Measurements from ENCODE around the gene PCNX2.

PCNX2 gene

DNA sequence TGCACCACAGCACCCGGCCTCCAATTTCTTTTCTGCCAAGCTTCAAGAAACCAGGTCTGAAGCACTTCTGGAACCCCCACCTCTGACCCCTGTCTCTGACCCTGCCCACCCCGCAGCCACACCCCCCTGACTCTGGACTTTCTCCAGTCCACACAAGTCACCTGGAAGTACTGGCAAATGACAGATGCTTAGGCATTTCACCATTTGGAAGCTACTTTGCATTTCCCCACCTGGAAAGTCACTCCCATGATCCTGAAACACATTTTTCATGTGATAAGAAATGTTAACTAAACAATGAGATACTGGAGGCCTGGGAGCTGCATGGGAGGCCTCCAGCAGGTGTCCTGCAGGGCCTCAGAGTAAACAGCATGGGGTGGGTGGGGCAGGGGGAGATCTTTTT lies 299.4 kb downstream of the PCNX2 start:
- DNase-seq (ENCODE audit: low read depth): no peak
- no peak overlapping the region for H3K4me3 ChIP-seq (ENCODE audit: low read length)
- TF ChIP-seq, protein P1, sequence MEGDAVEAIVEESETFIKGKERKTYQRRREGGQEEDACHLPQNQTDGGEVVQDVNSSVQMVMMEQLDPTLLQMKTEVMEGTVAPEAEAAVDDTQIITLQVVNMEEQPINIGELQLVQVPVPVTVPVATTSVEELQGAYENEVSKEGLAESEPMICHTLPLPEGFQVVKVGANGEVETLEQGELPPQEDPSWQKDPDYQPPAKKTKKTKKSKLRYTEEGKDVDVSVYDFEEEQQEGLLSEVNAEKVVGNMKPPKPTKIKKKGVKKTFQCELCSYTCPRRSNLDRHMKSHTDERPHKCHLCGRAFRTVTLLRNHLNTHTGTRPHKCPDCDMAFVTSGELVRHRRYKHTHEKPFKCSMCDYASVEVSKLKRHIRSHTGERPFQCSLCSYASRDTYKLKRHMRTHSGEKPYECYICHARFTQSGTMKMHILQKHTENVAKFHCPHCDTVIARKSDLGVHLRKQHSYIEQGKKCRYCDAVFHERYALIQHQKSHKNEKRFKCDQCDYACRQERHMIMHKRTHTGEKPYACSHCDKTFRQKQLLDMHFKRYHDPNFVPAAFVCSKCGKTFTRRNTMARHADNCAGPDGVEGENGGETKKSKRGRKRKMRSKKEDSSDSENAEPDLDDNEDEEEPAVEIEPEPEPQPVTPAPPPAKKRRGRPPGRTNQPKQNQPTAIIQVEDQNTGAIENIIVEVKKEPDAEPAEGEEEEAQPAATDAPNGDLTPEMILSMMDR (IDR thresholded peaks at IDR 0.05; ENCODE audit: insufficient read depth, low read depth, low read length, missing control alignments): no peak

GRCh38 chr1:232995189-232995588 lies 300.3 kb downstream of the PCNX2 start:
- no peak for DNase-seq (ENCODE audit: low read depth)
- TF ChIP-seq, protein P1 (IDR thresholded peaks at IDR 0.05; ENCODE audit: insufficient read depth, low read depth, low read length, missing control alignments): no peak
- H3K4me3 ChIP-seq (ENCODE audit: low read length): no peak overlapping the region

DNA sequence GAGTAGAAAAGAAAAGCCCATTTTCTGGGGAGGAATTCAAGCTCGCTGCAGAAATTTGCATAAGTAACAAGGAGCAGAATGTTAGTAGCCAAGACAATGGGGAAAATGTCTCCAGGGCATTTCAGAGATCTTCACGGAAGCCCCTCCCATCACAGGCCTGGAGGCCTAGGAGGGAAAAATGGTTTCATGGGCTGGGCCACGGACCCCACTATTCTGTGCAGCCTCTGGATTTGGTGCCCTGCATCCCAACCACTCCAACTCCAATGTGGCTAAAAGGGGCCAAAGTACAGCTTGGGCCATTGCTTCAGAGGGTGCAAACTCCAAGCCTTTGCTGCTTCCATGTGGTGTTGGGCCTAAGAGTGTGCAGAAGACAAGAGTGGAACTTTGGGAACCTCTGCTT lies 302.0 kb downstream of the PCNX2 start:
- DNase-seq (ENCODE audit: low read depth): no peak
- H3K4me3 ChIP-seq (ENCODE audit: low read length): no peak overlapping the region
- TF ChIP-seq, protein P1 (IDR thresholded peaks at IDR 0.05; ENCODE audit: insufficient read depth, low read depth, low read length, missing control alignments): no peak

DNA sequence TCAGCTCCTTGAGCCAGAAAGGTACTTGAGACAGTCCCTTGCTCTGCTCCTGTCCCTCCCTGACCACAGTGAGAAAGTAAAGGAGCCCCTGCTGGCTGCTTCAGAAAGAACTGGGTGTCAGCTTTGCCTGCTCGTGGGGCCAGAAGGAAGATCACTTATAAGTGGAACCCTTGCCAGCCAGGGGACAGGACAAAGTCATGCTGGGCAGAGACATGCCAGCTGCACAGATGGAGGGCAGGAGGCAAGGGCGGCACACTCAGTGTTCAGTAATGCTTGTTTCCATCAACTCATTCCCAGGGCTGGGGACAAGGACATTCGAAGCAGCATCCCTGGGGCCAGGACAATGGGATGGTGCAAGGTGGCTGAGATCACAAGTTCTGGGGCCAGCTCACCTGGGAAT lies 303.3 kb downstream of the PCNX2 start:
- no peak for DNase-seq (ENCODE audit: low read depth)
- TF ChIP-seq, protein P1 (IDR thresholded peaks at IDR 0.05; ENCODE audit: insufficient read depth, low read depth, low read length, missing control alignments): no peak
- H3K4me3 ChIP-seq (ENCODE audit: low read length): no peak overlapping the region

GRCh38 chr1:232991238-232991637 lies 304.3 kb downstream of the PCNX2 start:
- H3K4me3 ChIP-seq (ENCODE audit: low read length): no peak overlapping the region
- TF ChIP-seq, protein P1 (IDR thresholded peaks at IDR 0.05; ENCODE audit: insufficient read depth, low read depth, low read length, missing control alignments): no peak
- no peak for DNase-seq (ENCODE audit: low read depth)

GRCh38 chr1:232990176-232991128 lies 305.1 kb downstream of the PCNX2 start:
- DNase-seq (ENCODE audit: low read depth): no peak
- TF ChIP-seq, protein P1 (IDR thresholded peaks at IDR 0.05; ENCODE audit: insufficient read depth, low read depth, low read length, missing control alignments): no peak
- H3K4me3 ChIP-seq (ENCODE audit: low read length): no peak overlapping the region

Data from epithelial cell of esophagus (primary cell).